Activated T-helper 2 cell treated with anti-CD3 and anti-CD28 coated beads, Interferon-gamma antibody, Interleukin-2, Interleukin-4, amounts not matched to agents 10 μg/mL and 5 μg/mL and 100 μg/mL, durations not matched to agents 14 hours and 24 hours and 36 hours (primary cell): Measurements from ENCODE around the gene RGS6. TPM values are rescaled to one million over a fixed set of nuclear protein-coding genes. Genes with fewer than 3 reads are reported as not detected.

ENCODE experiments used
- DNase-seq: peaks from one replicate; pipeline ENCODE4 v3.0.0; 2021; ENCODE audit warnings: low spot score
- H3K27ac Mint-ChIP-seq: one replicate; pipeline ENCODE4 v1.8.0; 2021; ENCODE audit warnings: mixed read lengths
- H3K27me3 Mint-ChIP-seq: one replicate; pipeline ENCODE4 v1.8.0; 2021; ENCODE audit warnings: low read depth, mixed read lengths
- H3K36me3 Mint-ChIP-seq: one replicate; pipeline ENCODE4 v1.8.0; 2021; ENCODE audit warnings: low read depth, mixed read lengths
- H3K4me1 Mint-ChIP-seq: one replicate; pipeline ENCODE4 v1.8.0; 2021; ENCODE audit warnings: low read depth, mixed read lengths
- H3K4me3 Mint-ChIP-seq: one replicate; pipeline ENCODE4 v1.8.0; 2021; ENCODE audit warnings: low read depth, mild to moderate bottlenecking, moderate library complexity, mixed read lengths
- H3K9me3 Mint-ChIP-seq: one replicate; pipeline ENCODE4 v1.8.0; 2021; ENCODE audit warnings: mixed read lengths
- intact Hi-C: fragments of 100-400 bp; cut with micrococcal nuclease; formaldehyde crosslinking; loops from one replicate; pipeline ENCODE4 v1.15.1; 2023
- total RNA-seq: library from RNA; stranded (reverse); gene quantifications from 2 replicates; pipeline ENCODE4 v1.2.3, GENCODE V29; 2022

RGS6 gene
- total RNA-seq, 1 donor from 2014 or later: 3.7 TPM

DNA sequence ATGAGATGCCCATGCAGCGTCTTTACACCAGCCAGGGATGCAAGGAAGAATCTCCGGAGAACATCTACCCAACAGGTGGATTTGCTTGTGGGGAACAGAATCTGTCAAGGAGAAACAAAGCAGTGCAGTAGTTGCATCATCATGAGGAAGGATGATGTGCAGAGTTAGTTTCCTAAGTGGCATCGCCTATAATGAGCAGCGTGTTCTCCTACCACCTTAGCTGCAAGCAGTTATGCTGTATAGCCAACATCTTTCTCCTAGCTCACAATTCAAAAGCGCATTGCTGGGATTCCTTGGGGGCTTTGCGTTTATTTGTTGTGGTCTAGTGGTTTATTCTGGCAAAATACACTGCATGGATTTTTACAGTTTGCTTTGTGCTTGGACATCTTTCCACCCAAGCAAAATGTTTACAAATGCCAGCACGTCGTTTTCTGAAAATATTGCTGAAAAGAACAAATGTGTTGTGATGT lies 233.0 kb downstream of the RGS6 start:
- no peaks in the 10 kb centered on the region for H3K36me3 Mint-ChIP-seq
- H3K9me3 Mint-ChIP-seq: no peaks in the 10 kb centered on the region
- peaks cover 8% of the 10 kb centered on the region for H3K4me1 Mint-ChIP-seq
- DNase-seq: no peak
- intact Hi-C loops: no loop called here
- no peak overlapping the region for H3K27ac Mint-ChIP-seq
- peaks cover 16% of the 10 kb centered on the region for H3K27me3 Mint-ChIP-seq
- H3K4me3 Mint-ChIP-seq: no peak overlapping the region

DNA sequence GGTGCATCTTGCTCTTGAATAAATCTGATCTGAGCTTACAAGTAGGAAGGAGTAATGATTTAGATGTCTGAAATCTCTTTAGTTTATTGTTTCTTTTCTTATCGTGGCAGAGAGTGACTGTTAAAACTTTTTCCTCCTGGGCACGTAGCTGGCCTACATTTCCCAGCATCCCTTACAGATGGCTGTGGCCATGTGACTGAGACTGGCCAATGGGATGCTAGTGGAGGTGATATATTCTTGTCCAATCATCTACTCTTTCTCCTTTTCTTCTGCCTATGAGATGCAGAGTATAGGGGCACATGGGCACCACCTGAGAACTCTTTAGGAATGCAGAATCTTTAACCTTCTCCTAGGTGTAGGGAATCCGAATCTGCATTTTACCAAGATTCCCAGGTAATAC lies 237.3 kb downstream of the RGS6 start:
- Mint-ChIP-seq H3K4me1 (peaks cover 1% of the 10 kb centered on the region), H3K9me3 (no peaks in the 10 kb centered on the region), H3K36me3 (no peaks in the 10 kb centered on the region), H3K27ac (no peak overlapping the region), H3K4me3 (no peak overlapping the region), H3K27me3 (peaks cover 13% of the 10 kb centered on the region)
- DNase-seq: no peak
- intact Hi-C loops: no loop called here

DNA sequence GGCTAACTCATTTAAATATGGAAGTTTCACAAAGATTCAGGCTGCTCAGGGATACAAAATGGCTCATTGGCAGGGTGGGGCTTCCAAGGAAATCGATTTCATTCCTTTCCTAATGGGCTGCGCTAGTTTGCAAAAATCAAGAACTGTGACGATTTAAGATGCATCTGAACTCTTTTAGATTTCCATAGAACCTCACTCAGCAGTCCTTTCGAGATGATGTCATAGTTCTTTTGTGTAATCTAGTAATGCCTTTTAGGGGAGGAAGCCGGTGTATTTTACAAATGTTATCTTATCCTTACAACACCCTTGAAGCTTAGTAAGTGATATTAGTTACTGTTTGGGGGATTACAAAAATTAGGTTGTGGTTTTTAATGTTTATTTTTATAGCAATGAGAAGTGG lies 239.8 kb downstream of the RGS6 start:
- Mint-ChIP-seq H3K36me3 (no peaks in the 10 kb centered on the region), H3K9me3 (no peaks in the 10 kb centered on the region), H3K27ac (no peak overlapping the region), H3K27me3 (peaks cover 13% of the 10 kb centered on the region), H3K4me3 (no peak overlapping the region), H3K4me1 (peaks cover 1% of the 10 kb centered on the region)
- intact Hi-C loops: no loop called here
- no peak for DNase-seq

DNA sequence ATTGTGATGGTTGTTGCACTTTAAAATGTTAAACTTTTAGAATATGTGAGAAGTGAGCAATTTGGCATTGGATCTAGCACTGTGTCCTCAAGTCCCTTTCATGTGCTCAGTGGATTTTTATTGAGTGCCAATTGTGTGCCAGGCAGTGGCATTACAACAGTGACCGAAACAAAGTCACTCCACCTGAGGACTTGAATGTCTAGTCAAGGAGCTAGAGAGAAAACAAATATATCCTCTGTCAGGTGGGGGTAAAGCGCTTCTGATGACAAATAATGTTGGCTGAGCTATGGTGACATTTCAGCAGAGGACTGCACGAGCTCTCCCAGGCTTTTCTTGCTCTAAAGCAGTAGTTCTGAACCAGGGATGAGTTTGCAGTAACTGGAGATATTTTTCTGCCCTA lies 240.4 kb downstream of the RGS6 start:
- no peak overlapping the region for H3K27ac Mint-ChIP-seq
- no peaks in the 10 kb centered on the region for H3K9me3 Mint-ChIP-seq
- intact Hi-C loops: no loop called here
- peaks cover 1% of the 10 kb centered on the region for H3K4me1 Mint-ChIP-seq
- H3K4me3 Mint-ChIP-seq: no peak overlapping the region
- H3K27me3 Mint-ChIP-seq: peaks cover 15% of the 10 kb centered on the region
- no peaks in the 10 kb centered on the region for H3K36me3 Mint-ChIP-seq
- DNase-seq: no peak

DNA sequence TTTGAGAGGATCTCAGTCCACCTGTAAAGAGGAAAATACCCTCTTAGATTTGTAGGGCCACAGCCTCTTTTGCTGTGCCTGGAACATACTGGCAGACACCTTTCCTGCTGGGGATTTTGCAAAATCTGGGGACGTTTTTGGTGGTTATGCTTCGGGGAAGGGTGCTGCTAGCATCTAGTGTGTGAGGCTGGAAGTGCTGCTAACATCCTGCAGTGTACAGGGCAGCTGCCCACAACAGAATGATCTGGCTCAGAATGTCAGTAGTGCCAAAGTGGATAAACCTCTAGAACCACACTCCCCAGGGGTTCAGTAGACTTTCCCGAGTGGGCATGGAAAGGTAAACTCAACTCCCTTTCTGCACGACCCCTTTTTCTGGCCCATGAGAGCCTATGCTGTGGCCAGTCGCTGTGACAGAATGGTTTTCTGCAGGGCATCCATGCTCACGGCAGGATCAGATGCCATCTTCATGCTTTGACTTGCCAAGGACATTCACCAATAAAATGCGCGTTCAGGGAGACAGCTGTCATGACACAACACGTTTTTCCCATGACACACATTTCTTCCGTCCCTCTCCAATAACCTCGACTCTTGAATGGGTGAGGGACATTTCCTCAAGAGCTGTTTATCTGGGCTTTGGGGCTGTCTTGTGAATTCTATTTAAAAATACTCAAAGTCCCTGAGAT lies 240.9 kb downstream of the RGS6 start:
- Mint-ChIP-seq H3K4me3 (no peak overlapping the region), H3K36me3 (no peaks in the 10 kb centered on the region), H3K27me3 (peaks cover 19% of the 10 kb centered on the region), H3K4me1 (peaks cover 1% of the 10 kb centered on the region), H3K27ac (no peak overlapping the region), H3K9me3 (no peaks in the 10 kb centered on the region)
- no peak for DNase-seq
- intact Hi-C loops: no loop called here

DNA sequence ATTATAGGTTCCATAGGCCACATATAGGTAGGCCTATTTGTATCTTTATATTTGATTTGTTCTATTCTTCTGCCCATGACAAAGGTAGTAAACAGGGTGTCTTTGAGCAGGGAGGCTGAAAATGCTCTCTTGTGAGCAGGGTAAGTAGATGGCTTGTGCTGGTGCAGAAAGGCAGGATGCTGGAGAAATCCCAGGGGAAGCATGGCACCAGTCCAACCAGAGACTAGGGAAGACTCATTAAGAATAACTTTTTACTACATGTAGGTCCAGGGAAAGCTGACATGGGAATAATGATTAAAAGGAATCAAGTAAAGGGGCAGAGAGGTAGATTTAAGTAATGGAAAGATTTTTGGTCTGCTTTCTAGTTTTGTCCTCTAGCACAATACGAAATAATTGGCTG lies 245.0 kb downstream of the RGS6 start:
- Mint-ChIP-seq H3K27me3 (peaks cover 9% of the 10 kb centered on the region), H3K4me1 (no peaks in the 10 kb centered on the region), H3K27ac (no peak overlapping the region), H3K36me3 (no peaks in the 10 kb centered on the region), H3K4me3 (no peak overlapping the region), H3K9me3 (peaks cover 10% of the 10 kb centered on the region)
- intact Hi-C loops: no loop called here
- DNase-seq: no peak

DNA sequence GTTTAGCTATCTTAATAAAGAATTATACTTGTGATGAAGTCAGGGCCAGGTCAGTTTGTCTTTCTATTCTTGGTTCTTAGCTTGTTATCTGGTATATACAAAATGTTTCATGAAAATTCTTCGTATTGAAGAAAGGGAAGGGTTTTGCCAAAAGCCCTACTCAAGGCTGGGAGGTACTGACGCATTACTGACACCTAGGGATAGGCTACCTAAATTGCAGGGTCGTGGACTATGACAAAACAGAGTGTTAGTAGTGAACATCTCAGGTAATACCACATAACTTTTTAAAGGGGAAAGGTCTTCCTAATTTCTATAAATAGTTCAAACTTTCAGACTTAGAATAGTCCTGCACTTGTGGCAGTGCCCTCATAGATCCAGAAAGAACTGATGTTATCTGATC lies 246.3 kb downstream of the RGS6 start:
- no peak overlapping the region for H3K4me3 Mint-ChIP-seq
- no peak for DNase-seq
- H3K27ac Mint-ChIP-seq: no peak overlapping the region
- H3K36me3 Mint-ChIP-seq: no peaks in the 10 kb centered on the region
- peaks cover 9% of the 10 kb centered on the region for H3K27me3 Mint-ChIP-seq
- intact Hi-C loops: no loop called here
- peaks cover 10% of the 10 kb centered on the region for H3K9me3 Mint-ChIP-seq
- H3K4me1 Mint-ChIP-seq: peaks cover 6% of the 10 kb centered on the region

DNA sequence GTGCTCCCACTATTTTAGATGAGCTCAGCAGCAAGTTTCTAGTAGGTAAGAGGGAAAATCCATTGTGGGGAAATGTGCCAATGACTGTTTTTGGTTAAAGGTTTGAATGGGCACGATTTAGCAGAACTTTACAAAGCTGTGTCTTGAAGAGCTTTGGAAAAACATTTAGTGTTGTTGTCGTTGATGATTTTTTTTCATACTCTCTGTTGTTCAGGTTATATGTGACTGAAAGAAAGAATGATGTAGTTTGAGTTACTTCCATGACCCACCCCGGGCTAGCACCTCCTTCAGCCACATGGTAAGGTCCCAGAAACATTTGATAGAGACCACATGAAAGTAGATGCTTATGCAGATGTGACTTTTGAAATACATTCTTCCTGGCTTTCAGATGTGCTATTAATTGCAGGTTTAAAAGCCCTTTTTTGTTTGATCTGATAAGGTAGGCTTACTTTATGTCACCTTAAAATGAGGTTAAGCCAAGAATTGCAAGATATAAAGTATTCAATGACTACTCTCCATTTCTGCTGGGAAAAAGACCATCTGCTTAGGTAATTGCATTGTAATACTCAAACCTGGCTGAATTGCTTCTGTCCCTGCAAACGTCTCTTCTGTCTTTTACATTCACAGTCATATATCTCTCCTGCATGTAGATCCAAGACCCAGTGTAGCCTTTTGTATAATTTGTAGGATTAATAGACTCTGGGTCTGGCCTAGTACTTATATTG lies 250.6 kb downstream of the RGS6 start:
- no peaks in the 10 kb centered on the region for H3K36me3 Mint-ChIP-seq
- H3K4me1 Mint-ChIP-seq: peaks cover 6% of the 10 kb centered on the region
- H3K4me3 Mint-ChIP-seq: no peak overlapping the region
- H3K27me3 Mint-ChIP-seq: peaks cover 8% of the 10 kb centered on the region
- DNase-seq: no peak
- no peak overlapping the region for H3K27ac Mint-ChIP-seq
- H3K9me3 Mint-ChIP-seq: peaks cover 10% of the 10 kb centered on the region
- intact Hi-C loops: no loop called here

DNA sequence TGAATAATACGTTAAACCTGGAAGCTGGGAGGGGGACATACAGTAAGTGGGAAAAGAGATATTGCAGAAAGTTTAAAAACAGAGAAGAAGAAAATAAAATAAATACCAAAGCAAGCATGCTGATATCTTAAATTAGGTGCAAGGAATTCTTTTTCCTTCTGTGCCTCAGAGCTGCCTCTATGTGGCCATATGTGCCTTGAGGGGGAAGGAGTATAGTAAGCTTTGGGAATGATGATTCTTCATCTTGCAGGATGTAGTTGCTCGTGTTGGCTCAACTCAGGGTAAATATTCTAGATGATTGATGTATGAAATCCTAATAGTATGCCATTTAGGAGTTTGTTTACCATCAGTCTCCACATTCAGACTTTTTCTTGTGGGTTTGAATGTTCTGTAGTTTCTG lies 251.4 kb downstream of the RGS6 start:
- Mint-ChIP-seq H3K9me3 (peaks cover 10% of the 10 kb centered on the region), H3K27me3 (peaks cover 2% of the 10 kb centered on the region), H3K36me3 (no peaks in the 10 kb centered on the region), H3K27ac (no peak overlapping the region), H3K4me1 (peaks cover 6% of the 10 kb centered on the region), H3K4me3 (no peak overlapping the region)
- no peak for DNase-seq
- intact Hi-C loops: no loop called here

DNA sequence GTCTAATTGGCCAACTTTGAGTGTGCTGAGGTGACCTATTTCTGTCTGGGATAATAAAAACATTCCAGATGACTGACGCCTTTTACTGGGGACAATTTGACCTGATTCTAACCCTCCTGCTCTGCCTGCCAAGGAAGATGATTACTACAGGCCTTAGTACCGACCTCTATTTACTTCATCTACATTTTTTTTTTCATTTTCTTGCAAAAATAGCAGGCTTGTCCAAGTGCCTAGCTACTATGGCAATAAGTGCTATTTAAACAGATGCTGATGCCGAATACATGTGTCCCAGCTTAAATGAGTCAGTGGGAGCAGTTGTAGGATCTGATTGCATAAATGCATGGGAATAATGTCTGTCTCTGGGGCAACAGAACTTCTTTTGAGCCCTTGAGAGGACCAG lies 254.3 kb downstream of the RGS6 start:
- Mint-ChIP-seq H3K4me3 (no peak overlapping the region), H3K4me1 (peaks cover 6% of the 10 kb centered on the region), H3K36me3 (no peaks in the 10 kb centered on the region), H3K27ac (no peak overlapping the region), H3K27me3 (peaks cover 2% of the 10 kb centered on the region), H3K9me3 (no peaks in the 10 kb centered on the region)
- no peak for DNase-seq
- intact Hi-C loops: no loop called here

DNA sequence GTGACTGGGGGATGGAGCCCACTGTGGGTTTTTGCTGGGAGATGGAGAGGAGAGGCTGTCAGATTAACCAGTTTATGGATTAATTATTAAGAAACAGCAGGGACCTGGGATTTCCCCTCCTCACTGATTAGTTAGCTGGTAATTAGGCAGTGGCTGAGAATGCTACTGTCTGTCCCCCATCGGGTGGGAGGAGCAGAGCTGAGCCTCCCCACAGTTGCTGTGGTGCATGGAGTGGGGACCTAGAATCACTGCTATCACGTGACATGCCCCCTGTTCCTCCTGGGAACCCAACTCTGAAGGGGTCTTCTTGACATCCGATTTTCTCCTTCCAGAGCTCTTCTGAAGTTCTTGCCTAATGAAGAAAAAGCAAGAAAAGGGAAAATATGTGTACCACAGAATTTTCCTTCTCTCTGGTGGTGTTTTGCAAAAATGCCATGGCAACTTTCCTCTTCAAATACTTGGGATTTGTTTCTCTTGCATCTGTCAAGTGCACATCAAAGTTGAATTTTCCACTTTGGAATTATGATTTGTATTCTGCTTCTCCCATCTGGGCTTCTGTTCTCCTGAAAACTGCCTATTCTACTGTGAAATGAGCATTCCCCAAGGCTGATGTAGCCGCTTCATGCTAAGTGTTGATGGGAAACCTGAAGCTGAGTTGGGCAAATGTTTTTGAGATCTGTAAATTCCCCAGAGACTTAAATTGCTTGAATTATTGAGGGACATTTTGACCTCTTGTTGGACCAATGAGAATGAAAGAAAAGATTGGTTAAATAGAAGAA lies 264.2 kb downstream of the RGS6 start:
- Mint-ChIP-seq H3K36me3 (no peaks in the 10 kb centered on the region), H3K27ac (no peak overlapping the region)

DNA sequence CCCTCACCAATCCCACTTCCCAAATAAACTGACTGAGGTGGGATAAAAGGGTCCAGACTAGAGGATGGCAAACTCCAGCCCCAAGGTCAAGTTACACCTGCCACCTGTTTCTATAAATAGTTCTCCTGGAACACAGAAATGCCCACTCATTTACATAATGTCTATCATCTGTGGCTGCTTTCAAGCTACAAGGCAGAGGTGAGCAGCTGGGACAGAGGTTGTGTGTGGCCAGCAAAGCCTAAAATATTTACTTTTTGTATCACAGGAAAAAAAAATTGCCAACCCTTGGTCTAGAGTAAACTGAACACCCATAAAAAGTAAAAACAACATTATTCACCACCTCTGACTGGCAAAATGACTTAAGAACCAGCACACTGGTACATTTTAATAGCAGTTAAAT lies 269.4 kb downstream of the RGS6 start:
- Mint-ChIP-seq H3K27me3 (peaks cover 8% of the 10 kb centered on the region), H3K36me3 (no peaks in the 10 kb centered on the region), H3K9me3 (peaks cover 6% of the 10 kb centered on the region), H3K4me1 (no peaks in the 10 kb centered on the region), H3K4me3 (no peak overlapping the region), H3K27ac (no peak overlapping the region)
- intact Hi-C loops: no loop called here
- DNase-seq: no peak

More for the DNA sequence above, 264.2 kb downstream of the RGS6 start:
- peaks cover 6% of the 10 kb centered on the region for H3K27me3 Mint-ChIP-seq
- H3K4me3 Mint-ChIP-seq: no peak overlapping the region
- no peaks in the 10 kb centered on the region for H3K4me1 Mint-ChIP-seq
- H3K9me3 Mint-ChIP-seq: no peaks in the 10 kb centered on the region
- intact Hi-C loops: no loop called here
- DNase-seq: no peak

DNA sequence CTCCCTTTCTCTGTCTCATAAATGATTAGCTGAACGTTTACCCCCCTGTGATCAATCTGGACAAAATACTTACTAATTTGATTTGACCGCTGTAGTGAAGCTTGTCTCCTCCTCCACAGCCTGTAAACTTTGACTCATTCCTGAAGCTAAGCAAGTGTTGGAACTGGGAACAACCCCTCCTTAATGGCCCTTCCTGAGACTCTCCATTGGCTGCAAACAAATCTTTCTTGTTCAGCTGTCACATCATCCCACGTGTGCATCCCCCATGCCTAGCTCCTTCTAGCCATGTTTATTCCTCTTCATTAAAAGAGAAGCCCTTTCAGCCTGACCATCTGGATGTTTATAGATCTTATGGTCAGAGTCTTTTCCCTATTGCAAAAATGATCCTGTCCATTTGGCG lies 281.2 kb downstream of the RGS6 start:
- no peak overlapping the region for H3K27ac Mint-ChIP-seq
- peaks cover 10% of the 10 kb centered on the region for H3K27me3 Mint-ChIP-seq
- no peak for DNase-seq
- H3K9me3 Mint-ChIP-seq: peaks cover 2% of the 10 kb centered on the region
- no peaks in the 10 kb centered on the region for H3K4me1 Mint-ChIP-seq
- intact Hi-C loops: no loop called here
- no peaks in the 10 kb centered on the region for H3K36me3 Mint-ChIP-seq
- H3K4me3 Mint-ChIP-seq: no peak overlapping the region
